HL-60 (cell line): ENCODE results near the gene SPOCK2.

Experiments
- GABPA ChIP-seq: IDR thresholded peaks from 2 replicates; pipeline ENCODE4 v1.6.1; 2012; ENCODE audit warnings: low read depth
- POLR2AphosphoS5 ChIP-seq: IDR thresholded peaks from 2 replicates; pipeline ENCODE4 v1.6.1; 2012; ENCODE audit warnings: low read depth
- SPI1 ChIP-seq: IDR thresholded peaks from 2 replicates; pipeline ENCODE4 v1.6.1; 2012; ENCODE audit warnings: low read depth, mild to moderate bottlenecking, borderline replicate concordance
- TF ChIP-seq, protein P1 (sequence below): IDR thresholded peaks from one replicate; pipeline ENCODE4 v1.5.1; 2011; ENCODE audit warnings: low read length, control low read depth, inconsistent platforms; ENCODE audit not compliant: insufficient read depth
- TF ChIP-seq, protein P2 (sequence below): IDR thresholded peaks from 2 replicates; pipeline ENCODE4 v1.6.1; 2012; ENCODE audit warnings: low read depth; ENCODE audit not compliant: insufficient replicate concordance

GRCh38 chr10:72009425-72010081 is 78.8 kb downstream of the SPOCK2 start:
- TF ChIP-seq, protein P1, sequence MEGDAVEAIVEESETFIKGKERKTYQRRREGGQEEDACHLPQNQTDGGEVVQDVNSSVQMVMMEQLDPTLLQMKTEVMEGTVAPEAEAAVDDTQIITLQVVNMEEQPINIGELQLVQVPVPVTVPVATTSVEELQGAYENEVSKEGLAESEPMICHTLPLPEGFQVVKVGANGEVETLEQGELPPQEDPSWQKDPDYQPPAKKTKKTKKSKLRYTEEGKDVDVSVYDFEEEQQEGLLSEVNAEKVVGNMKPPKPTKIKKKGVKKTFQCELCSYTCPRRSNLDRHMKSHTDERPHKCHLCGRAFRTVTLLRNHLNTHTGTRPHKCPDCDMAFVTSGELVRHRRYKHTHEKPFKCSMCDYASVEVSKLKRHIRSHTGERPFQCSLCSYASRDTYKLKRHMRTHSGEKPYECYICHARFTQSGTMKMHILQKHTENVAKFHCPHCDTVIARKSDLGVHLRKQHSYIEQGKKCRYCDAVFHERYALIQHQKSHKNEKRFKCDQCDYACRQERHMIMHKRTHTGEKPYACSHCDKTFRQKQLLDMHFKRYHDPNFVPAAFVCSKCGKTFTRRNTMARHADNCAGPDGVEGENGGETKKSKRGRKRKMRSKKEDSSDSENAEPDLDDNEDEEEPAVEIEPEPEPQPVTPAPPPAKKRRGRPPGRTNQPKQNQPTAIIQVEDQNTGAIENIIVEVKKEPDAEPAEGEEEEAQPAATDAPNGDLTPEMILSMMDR, result no peak
- TF ChIP-seq, protein P2, sequence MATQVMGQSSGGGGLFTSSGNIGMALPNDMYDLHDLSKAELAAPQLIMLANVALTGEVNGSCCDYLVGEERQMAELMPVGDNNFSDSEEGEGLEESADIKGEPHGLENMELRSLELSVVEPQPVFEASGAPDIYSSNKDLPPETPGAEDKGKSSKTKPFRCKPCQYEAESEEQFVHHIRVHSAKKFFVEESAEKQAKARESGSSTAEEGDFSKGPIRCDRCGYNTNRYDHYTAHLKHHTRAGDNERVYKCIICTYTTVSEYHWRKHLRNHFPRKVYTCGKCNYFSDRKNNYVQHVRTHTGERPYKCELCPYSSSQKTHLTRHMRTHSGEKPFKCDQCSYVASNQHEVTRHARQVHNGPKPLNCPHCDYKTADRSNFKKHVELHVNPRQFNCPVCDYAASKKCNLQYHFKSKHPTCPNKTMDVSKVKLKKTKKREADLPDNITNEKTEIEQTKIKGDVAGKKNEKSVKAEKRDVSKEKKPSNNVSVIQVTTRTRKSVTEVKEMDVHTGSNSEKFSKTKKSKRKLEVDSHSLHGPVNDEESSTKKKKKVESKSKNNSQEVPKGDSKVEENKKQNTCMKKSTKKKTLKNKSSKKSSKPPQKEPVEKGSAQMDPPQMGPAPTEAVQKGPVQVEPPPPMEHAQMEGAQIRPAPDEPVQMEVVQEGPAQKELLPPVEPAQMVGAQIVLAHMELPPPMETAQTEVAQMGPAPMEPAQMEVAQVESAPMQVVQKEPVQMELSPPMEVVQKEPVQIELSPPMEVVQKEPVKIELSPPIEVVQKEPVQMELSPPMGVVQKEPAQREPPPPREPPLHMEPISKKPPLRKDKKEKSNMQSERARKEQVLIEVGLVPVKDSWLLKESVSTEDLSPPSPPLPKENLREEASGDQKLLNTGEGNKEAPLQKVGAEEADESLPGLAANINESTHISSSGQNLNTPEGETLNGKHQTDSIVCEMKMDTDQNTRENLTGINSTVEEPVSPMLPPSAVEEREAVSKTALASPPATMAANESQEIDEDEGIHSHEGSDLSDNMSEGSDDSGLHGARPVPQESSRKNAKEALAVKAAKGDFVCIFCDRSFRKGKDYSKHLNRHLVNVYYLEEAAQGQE, result no peak
- no peak for TF ChIP-seq POLR2AphosphoS5
- TF ChIP-seq SPI1, result no peak
- no peak for TF ChIP-seq GABPA
